ENCODE measurements around the gene FSD2.
"Not testable (repeated sequence)": the region's sequence is repeated elsewhere in the genome, so short reads cannot be mapped to it uniquely, and the experiment has no call there.

FSD2 gene

DNA sequence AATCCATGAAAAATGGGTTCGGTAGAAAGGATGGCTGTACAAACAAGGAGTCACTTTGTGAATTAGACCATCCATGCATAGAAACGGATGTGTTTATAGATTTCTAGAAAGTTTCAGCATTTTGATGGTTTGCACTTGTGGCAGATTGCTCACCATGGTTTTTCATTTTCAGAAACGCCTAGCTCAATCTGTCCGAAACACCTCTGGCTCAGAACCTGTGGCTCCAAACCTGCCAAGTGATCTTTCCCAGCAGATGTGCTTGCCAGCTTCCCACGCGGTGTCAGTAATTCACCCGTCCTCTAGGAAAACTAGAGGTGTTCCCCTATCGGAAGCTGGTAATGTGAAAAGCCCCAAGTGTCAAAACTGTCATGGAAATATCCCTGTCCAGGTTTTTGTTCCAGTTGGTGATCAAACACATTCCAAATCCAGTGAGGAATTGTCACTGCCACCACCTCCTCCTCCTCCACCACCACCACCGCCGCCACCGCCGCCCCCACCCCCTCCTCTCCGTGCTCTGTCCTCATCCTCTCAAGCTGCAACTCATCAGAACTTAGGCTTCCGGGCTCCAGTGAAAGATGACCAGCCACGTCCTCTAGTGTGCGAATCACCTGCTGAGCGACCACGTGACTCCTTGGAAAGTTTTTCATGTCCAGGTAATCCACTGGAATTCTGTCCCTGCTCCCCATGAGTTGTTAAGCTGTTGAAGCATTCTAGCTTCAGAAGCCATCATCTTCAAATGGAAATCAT is 24.7 kb upstream of the FSD2 start:
- no peak for DNase-seq (ENCODE audit: low read depth)

DNA sequence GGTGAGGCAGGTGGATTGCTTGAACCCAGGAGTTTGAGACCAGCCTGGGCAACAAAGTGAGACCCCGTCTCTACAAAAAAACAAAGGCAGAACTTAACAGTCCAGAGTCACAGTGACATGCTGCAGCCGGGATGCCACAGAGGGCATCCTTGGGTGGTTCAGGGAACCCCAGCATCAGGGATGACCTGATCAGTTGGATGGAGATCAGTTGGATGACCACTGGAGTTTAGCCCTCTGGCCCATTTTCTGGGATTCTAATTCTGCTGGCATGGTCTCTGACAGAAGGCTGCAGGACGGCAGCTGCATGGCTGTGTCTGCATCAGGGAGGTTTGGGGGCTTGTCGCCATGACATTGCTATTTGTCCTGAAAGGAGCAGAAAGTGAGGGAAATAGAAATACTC is 23.4 kb upstream of the FSD2 start:
- DNase-seq (ENCODE audit: low read depth) = no peak

DNA sequence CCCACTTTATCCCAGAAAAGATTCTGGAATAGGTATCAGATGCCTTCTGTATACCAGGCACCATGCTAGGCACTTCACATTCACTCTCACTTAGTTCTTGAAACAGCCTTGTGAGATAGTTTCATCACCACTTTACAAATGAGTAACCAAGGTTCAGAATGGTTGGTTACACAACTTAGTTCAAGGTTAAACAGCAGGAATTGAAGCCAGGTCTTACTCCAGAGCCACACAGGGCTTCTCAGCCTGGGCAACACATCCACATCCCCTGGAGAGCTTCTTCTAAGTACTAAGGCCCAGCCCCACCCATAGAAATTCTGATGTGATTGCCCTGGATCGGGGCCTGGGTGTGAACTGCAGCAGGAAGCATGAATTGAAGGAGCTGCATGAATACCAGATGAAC is 22.2 kb upstream of the FSD2 start:
- DNase-seq (ENCODE audit: low read depth) = no peak

DNA sequence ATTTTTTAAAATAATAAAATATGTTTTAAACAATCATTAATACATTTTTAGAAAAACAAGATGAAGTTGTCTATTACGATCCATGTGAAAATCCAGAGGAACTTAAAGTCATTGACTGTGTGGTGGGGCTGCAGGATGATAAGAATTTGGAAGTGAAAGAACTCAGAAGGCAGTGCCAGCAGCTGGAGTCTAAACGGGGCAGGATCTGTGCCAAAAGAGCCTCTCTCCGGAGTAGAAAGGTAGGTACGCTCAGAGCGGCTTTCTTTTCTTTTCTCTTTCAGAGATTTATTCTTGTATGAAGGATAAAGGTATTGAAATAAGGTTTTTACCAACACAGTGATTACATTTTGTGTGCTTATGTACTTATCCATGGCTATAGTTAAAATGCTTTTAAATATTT is 17.2 kb upstream of the FSD2 start:
- no peak for DNase-seq (ENCODE audit: low read depth)

- not testable (repeated sequence) for DNase-seq (ENCODE audit: low read depth)
These were observed 16.0 kb upstream of the FSD2 start for GRCh38 chr15:82821851-82822250.

DNA sequence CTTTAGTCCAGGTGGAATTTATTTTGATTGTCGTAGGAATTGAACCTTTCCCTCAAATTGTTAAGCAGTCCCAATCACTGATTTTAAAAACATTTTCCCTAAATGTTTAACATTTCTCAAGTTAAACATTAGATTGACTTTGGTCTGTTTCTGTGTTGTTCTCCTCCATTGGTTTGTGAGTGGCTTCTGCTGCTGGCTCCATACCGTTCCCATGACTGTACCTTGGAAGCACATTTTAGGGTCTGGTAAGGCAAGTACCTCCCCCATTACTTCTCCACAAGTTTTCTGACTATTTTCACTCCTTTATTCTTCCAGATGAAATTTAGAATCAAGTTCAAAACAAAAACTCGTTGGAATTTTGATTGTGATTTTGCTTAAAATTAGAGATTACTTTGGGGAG is 15.5 kb upstream of the FSD2 start:
- not testable (repeated sequence) for DNase-seq (ENCODE audit: low read depth)

GRCh38 chr15:82820128-82820527 is 14.3 kb upstream of the FSD2 start:
- no peak for DNase-seq (ENCODE audit: low read depth)

DNA sequence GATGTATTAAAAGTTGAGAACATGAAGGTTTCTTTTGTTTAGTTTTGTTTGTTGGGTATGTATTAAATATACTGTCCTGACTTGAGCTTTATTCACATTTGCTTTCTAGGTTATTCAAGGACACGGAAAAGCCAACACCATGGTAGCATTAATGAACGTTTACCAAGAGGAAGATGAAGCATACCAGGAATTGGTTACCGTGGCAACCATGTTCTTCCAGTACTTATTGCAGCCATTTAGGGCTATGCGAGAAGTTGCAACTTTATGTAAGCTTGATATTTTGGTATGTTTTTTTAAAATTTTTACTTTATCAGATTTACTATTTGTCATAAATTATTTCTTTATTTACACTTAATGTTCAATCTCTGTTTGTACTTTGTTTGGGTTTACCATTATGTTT is 7.1 kb upstream of the FSD2 start:
- no peak for DNase-seq (ENCODE audit: low read depth)

- DNase-seq (ENCODE audit: low read depth) = no peak
These were observed 5.1 kb upstream of the FSD2 start for GRCh38 chr15:82810890-82811426.

GRCh38 chr15:82810061-82810889 is 4.4 kb upstream of the FSD2 start:
- no peak for DNase-seq (ENCODE audit: low read depth)

GRCh38 chr15:82809308-82810060 is 3.6 kb upstream of the FSD2 start, which contains the start of gene WHAMM:
Gene WHAMM, plus strand, starts transcription at chr15:82809628. Its CDS starts 99 bp downstream, at chr15:82809727.
- DNase-seq (ENCODE audit: low read depth) = peak; percentile 89

GRCh38 chr15:82808634-82809041 is 2.8 kb upstream of the FSD2 start:
- DNase-seq (ENCODE audit: low read depth) = no peak

DNA sequence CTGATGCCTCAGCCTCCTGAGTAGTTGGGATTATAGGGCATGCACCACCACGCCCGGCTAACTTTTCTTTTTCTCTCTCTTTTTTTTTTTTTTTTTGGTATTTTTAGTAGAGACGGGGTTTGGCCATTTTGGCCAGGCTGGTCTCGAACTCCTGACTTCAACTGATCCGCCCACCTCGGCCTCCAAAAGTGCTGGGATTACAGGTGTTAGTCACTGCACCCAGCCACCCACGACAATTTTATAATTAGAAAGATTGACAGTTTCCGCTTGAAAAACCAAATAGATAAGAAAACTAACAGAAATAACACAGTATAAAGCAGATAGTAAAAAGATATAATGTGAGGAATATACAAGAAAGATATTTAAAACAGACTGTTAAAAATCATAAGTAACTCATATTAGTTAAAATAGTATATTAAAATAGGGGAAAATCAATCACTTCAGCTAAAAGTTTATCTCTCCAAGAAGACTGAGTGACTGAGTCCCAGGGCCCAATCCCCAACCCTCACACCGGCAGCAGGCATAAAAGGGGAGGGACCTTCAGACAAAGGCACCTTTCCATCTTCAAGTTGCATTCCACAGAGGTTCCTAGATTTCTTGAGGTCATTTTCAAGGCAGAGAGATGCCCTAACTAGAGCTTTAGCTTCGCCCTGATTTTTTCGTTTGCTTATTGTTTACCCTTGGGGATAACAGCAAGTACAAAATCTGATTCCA is 2.2 kb upstream of the FSD2 start:
- DNase-seq (ENCODE audit: low read depth) = no peak

GRCh38 chr15:82804575-82804949 is 1.3 kb downstream of the FSD2 start:
- no peak for DNase-seq (ENCODE audit: low read depth)

DNA sequence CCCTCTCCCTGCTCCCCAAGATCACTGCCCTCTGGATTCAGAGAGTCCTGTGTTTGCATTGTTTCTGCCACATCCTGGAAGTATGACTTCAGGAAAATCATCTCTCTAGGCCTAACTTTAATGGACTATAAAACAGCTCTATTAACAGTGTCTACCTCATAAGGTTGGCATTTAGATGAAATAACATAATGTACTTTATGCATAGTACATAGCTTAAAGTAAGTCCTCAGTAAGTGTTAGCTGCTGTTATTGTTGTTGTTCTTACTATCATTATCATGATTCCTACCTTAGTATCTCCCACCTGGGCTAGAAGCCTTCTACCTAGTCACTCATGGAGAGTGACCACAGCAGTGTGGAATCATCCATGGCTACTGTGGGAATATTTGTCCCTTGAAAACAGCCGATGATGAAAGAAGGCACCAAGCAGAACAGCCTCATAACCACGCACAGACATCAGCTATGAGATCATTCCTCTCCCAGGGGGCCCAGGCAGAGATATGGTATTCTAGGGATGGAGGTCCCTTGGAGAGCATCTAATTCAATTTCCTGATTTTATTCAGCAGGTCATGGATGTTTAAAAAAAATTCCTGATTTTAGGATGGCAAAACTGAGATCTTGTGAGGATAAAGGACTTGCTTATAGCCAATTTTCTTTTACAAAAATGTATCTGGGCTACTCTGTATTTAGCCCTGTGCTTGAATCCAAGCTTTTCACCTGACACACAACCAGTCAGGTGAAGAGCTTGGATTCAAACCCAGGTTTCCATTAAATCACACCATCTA is 1.9 kb downstream of the FSD2 start:
- DNase-seq (ENCODE audit: low read depth) = no peak

DNA sequence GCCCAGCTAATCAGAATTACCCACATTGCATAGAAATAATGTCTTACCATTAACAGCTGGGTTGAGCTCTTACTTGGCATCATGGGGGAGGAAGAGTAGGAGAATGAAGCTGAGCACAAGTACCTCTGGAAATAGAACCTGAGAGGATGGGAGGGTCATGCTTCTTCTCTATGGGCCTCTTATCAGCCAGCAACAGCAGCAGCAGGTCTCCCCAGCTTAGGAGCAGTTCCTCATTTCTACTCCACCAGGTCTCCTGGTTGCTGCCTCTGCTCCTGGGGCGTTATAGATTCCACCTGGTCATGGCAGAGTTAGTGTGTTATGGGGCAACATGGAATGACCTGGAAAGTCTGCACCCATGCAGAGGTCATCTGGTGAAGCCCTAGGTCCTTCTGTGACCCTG is 3.4 kb downstream of the FSD2 start:
- DNase-seq (ENCODE audit: low read depth) = no peak

GRCh38 chr15:82799183-82799841 is 6.6 kb downstream of the FSD2 start:
- no peak for DNase-seq (ENCODE audit: low read depth)

DNA sequence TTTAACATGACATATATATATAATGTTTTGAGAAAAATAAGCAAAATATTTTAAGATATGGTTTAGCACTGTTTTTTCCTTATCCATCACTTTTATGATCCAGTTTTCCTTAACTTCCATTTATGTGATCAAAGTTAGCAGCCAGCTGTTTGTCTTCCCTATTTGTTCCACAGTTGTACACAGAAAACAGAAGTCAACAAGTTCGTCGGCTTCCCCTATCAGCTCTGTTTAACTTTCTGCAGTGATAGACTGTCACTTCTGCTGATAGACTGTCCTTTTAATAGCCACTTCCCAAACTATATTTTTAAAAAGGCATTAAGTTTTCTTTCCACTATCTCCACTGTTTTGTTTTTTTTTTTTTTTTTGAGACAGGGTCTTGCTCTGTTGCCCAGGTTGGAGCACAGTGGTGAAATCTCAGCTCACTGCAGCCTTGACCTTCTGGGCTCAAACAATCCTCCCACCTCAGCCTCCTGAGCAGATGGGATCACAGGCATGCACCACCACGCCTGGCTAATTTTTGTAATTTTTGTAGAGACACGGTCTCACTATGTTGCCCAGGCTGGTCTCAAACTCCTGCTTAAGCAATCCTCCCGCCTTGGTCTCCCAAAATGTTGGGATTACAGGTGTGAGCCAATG is 7.2 kb downstream of the FSD2 start:
- no peak for DNase-seq (ENCODE audit: low read depth)

- no peak for DNase-seq (ENCODE audit: low read depth)
These were observed 7.8 kb downstream of the FSD2 start for GRCh38 chr15:82798104-82798503.

- no peak for DNase-seq (ENCODE audit: low read depth)
These were observed 12.1 kb downstream of the FSD2 start for GRCh38 chr15:82793737-82794136.

All from stimulated activated CD8-positive, alpha-beta memory T cell treated with anti-CD3 and anti-CD28 coated beads, Interleukin-15, amount 100 ng/mL, for 1 hour (primary cell).